Adrenal gland (tissue), 5 donors: ENCODE data around the gene CCDC148.

Source experiments
- POLR2A ChIP-seq, 2 donors: fragments of 450-650 bp; IDR thresholded peaks; one replicate each; pipeline ENCODE4 v1.6.1; 2017; ENCODE audit warnings: antibody characterized with exemption in 2 of 2, mild to moderate bottlenecking in 2 of 2, moderate library complexity in 1 of 2
- TF ChIP-seq, protein P1 (sequence below), 6 experiments: fragments of 450-650 bp in 4 of 6; fragments of 200-600 bp in 2 of 6; sonication (generic) in 1 of 6; IDR thresholded peaks; 1 replicate in 5 of 6; 2 replicates in 1 of 6; pipeline versions ENCODE4 v1.5.1 to v1.8.0; 2016 to 2021; ENCODE audit warnings: antibody characterized with exemption in 6 of 6, mild to moderate bottlenecking in 2 of 6, moderate library complexity in 1 of 6
- donor health status: DM: no; HTN: no; CAD: no.

DNA sequence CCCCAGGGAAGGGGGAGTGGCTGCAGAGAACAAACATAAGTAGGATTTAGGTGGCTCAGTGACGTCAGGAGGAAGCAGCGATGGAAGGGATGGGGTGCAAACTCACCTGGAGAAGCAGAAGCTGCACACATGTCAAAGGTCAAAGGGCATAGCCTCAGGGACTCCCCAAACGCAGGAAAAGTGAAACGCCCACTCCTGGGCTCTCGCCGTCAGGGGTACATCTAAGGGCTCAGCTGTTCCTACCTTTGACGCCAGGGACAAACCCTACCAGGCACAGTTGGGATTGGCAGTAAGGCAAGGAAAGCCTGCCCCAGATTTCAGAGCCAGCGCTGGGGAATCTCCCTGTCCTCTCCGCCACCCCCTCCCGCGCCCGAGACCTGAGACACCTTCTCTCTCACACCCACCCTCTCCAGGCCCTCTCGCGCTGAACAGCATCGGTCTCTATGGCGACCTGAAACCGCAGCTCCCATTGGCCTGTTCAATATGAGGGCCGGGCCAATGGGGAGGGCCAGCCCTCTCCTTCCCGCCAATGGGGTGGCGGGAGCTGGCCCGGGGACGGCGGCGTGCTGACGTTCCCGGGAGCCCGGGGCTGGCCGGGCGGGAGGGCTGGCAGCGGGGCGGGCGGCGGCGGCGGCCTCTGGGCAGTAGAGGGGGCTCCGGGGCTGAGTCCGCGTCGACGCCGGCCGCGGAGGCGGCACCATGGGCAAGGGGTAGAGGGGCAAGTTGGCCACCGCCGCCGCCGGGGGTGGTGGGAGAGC lies at the start of gene CCDC148, which contains the start of gene PKP4:
- TF ChIP-seq, protein P1, sequence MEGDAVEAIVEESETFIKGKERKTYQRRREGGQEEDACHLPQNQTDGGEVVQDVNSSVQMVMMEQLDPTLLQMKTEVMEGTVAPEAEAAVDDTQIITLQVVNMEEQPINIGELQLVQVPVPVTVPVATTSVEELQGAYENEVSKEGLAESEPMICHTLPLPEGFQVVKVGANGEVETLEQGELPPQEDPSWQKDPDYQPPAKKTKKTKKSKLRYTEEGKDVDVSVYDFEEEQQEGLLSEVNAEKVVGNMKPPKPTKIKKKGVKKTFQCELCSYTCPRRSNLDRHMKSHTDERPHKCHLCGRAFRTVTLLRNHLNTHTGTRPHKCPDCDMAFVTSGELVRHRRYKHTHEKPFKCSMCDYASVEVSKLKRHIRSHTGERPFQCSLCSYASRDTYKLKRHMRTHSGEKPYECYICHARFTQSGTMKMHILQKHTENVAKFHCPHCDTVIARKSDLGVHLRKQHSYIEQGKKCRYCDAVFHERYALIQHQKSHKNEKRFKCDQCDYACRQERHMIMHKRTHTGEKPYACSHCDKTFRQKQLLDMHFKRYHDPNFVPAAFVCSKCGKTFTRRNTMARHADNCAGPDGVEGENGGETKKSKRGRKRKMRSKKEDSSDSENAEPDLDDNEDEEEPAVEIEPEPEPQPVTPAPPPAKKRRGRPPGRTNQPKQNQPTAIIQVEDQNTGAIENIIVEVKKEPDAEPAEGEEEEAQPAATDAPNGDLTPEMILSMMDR (IDR thresholded peaks at IDR 0.05) = peak in 5 of 6 experiments; percentile 28 to 60 (median 43)
- peak; percentile 21 to 69 for TF ChIP-seq POLR2A (IDR thresholded peaks at IDR 0.05)
